ENCODE measurements around the gene WSCD2. TPM values are rescaled to one million over a fixed set of nuclear protein-coding genes. Genes with fewer than 3 reads are reported as not detected.

WSCD2 gene
- polyA plus RNA-seq, 1 donor from 2014 or later = 5.8 TPM

- Histone ChIP-seq H3K4me2 (ENCODE audit: low read length) (no peak overlapping the region), H3K4me3 (ENCODE audit: low read length) (no peak overlapping the region), H3K36me3 (ENCODE audit: insufficient read depth, low read length) (no peaks in the 10 kb centered on the region), H3K79me2 (replicated peaks; ENCODE audit: insufficient read depth, low read length) (no peaks in the 10 kb centered on the region), H3K9ac (ENCODE audit: low read length) (no peak overlapping the region), H2AFZ (ENCODE audit: low read depth, low read length) (no peak overlapping the region), H4K20me1 (ENCODE audit: insufficient read depth) (no peaks in the 10 kb centered on the region), H3K27me3 (ENCODE audit: insufficient read depth, low read depth, low read length) (no peaks in the 10 kb centered on the region), H3F3A (ENCODE audit: insufficient read depth, low read length, poor library complexity, severe bottlenecking) (no peaks in the 10 kb centered on the region), H3K9me2 (ENCODE audit: insufficient read depth, low read length) (no peaks in the 10 kb centered on the region), H3K9me3 (ENCODE audit: low read length) (no peaks in the 10 kb centered on the region), H3K27ac (ENCODE audit: low read length) (no peak overlapping the region)
- TF ChIP-seq EP300 (conservative IDR thresholded peaks at IDR 0.05; ENCODE audit: poor library complexity, severe bottlenecking) (no peak), CTCF (IDR thresholded peaks at IDR 0.05; ENCODE audit: poor library complexity, severe bottlenecking) (no peak), RAD21 (conservative IDR thresholded peaks at IDR 0.05) (no peak), MXI1 (conservative IDR thresholded peaks at IDR 0.05; ENCODE audit: poor library complexity, severe bottlenecking) (no peak), TAF1 (IDR thresholded peaks at IDR 0.05; ENCODE audit: low read depth) (no peak), SMC3 (conservative IDR thresholded peaks at IDR 0.05; ENCODE audit: poor library complexity) (no peak), EZH2 (IDR thresholded peaks at IDR 0.05; ENCODE audit: borderline replicate concordance, insufficient read depth, low read length, poor library complexity, severe bottlenecking) (no peak), POLR2AphosphoS5 (IDR thresholded peaks at IDR 0.05) (no peak)
- TF ChIP-seq, protein P1, sequence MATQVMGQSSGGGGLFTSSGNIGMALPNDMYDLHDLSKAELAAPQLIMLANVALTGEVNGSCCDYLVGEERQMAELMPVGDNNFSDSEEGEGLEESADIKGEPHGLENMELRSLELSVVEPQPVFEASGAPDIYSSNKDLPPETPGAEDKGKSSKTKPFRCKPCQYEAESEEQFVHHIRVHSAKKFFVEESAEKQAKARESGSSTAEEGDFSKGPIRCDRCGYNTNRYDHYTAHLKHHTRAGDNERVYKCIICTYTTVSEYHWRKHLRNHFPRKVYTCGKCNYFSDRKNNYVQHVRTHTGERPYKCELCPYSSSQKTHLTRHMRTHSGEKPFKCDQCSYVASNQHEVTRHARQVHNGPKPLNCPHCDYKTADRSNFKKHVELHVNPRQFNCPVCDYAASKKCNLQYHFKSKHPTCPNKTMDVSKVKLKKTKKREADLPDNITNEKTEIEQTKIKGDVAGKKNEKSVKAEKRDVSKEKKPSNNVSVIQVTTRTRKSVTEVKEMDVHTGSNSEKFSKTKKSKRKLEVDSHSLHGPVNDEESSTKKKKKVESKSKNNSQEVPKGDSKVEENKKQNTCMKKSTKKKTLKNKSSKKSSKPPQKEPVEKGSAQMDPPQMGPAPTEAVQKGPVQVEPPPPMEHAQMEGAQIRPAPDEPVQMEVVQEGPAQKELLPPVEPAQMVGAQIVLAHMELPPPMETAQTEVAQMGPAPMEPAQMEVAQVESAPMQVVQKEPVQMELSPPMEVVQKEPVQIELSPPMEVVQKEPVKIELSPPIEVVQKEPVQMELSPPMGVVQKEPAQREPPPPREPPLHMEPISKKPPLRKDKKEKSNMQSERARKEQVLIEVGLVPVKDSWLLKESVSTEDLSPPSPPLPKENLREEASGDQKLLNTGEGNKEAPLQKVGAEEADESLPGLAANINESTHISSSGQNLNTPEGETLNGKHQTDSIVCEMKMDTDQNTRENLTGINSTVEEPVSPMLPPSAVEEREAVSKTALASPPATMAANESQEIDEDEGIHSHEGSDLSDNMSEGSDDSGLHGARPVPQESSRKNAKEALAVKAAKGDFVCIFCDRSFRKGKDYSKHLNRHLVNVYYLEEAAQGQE (IDR thresholded peaks at IDR 0.05; ENCODE audit: borderline replicate concordance) = no peak
Measured at GRCh38 chr12:108241986-108242703, 113.1 kb downstream of the WSCD2 start.

DNA sequence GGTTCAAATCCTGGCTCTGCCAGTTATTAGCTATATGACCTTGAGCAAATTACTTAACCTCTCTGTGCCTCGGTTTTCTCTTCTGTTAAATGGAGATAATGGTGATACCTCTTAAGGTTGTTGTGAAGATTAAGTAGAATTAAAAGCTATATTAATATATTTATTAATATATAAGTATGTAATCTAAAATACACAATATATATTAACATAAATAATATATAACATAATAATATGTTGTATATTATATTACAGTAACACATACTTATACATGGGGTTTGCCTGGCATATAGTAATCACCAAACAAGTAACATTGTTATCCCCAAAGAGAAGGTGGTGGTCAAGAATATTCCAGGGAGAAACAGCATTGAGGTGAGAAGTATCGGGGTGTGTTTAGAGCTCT, 118.0 kb downstream of the WSCD2 start:
- no peak overlapping the region for H3K4me3 ChIP-seq (ENCODE audit: low read length)
- no peak overlapping the region for H3K27ac ChIP-seq (ENCODE audit: low read length)
- no peaks in the 10 kb centered on the region for H3K9me2 ChIP-seq (ENCODE audit: insufficient read depth, low read length)
- no peaks in the 10 kb centered on the region for H3K27me3 ChIP-seq (ENCODE audit: insufficient read depth, low read depth, low read length)
- H3K9me3 ChIP-seq (ENCODE audit: low read length) = no peaks in the 10 kb centered on the region
- H2AFZ ChIP-seq (ENCODE audit: low read depth, low read length) = no peak overlapping the region
- H4K20me1 ChIP-seq (ENCODE audit: insufficient read depth) = no peaks in the 10 kb centered on the region
- TF ChIP-seq MXI1 (conservative IDR thresholded peaks at IDR 0.05; ENCODE audit: poor library complexity, severe bottlenecking) (no peak), POLR2AphosphoS5 (IDR thresholded peaks at IDR 0.05) (no peak), EP300 (conservative IDR thresholded peaks at IDR 0.05; ENCODE audit: poor library complexity, severe bottlenecking) (no peak), EZH2 (IDR thresholded peaks at IDR 0.05; ENCODE audit: borderline replicate concordance, insufficient read depth, low read length, poor library complexity, severe bottlenecking) (no peak), TAF1 (IDR thresholded peaks at IDR 0.05; ENCODE audit: low read depth) (no peak)
- TF ChIP-seq, protein P1 (IDR thresholded peaks at IDR 0.05; ENCODE audit: borderline replicate concordance) = no peak
- H3F3A ChIP-seq (ENCODE audit: insufficient read depth, low read length, poor library complexity, severe bottlenecking) = no peaks in the 10 kb centered on the region
- H3K36me3 ChIP-seq (ENCODE audit: insufficient read depth, low read length) = no peaks in the 10 kb centered on the region
- H3K79me2 ChIP-seq (replicated peaks; ENCODE audit: insufficient read depth, low read length) = no peaks in the 10 kb centered on the region
- no peak overlapping the region for H3K9ac ChIP-seq (ENCODE audit: low read length)
- no peak overlapping the region for H3K4me2 ChIP-seq (ENCODE audit: low read length)

All from neural cell (in vitro differentiated cells).